Tibial nerve (tissue), 4 donors: Measurements from ENCODE around the gene TUBGCP2. TPM values are rescaled to one million over a fixed set of nuclear protein-coding genes. Genes with fewer than 3 reads are reported as not detected.

Experiments used
- DNase-seq, 2 donors: peaks; one replicate each; pipeline ENCODE4 v3.0.0-alpha.2; 2019; ENCODE audit warnings: low spot score in 2 of 2
- H3K27ac ChIP-seq, 4 donors: fragments of 200-600 bp; sonication (generic) in 3 of 4; one replicate each; pipeline ENCODE4 v1.5.1; 2017 to 2019; ENCODE audit warnings: mild to moderate bottlenecking in 1 of 4
- H3K27me3 ChIP-seq, 2 donors: fragments of 200-600 bp; sonication (generic) in 1 of 2; one replicate each; pipeline versions ENCODE4 v1.5.1 to v1.6.0; 2017 to 2019
- H3K36me3 ChIP-seq, 3 donors: fragments of 200-600 bp; sonication (generic); one replicate each; pipeline ENCODE4 v1.5.1; 2018 to 2019
- H3K4me1 ChIP-seq, 4 donors: fragments of 200-600 bp; sonication (generic) in 3 of 4; one replicate each; pipeline ENCODE4 v1.5.1; 2017 to 2019
- H3K4me3 ChIP-seq, 4 donors: fragments of 200-600 bp; sonication (generic) in 3 of 4; one replicate each; pipeline ENCODE4 v1.5.1; 2017 to 2019; ENCODE audit warnings: mild to moderate bottlenecking in 1 of 4, moderate library complexity in 1 of 4
- H3K9me3 ChIP-seq, 4 donors: fragments of 200-600 bp; sonication (generic) in 3 of 4; one replicate each; pipeline ENCODE4 v1.5.1; 2017 to 2019
- EP300 ChIP-seq, 2 donors: sonication (generic); formaldehyde crosslinking; IDR thresholded peaks; one replicate each; pipeline ENCODE4 v1.6.1; 2017; ENCODE audit warnings: antibody characterized with exemption in 2 of 2, mild to moderate bottlenecking in 1 of 2
- POLR2A ChIP-seq, 2 donors: fragments of 450-650 bp; IDR thresholded peaks; one replicate each; pipeline ENCODE4 v1.6.1; 2017; ENCODE audit warnings: antibody characterized with exemption in 2 of 2, mild to moderate bottlenecking in 2 of 2, moderate library complexity in 2 of 2
- WGBS, 2 donors: methylation state at CpG; one replicate each; pipeline ENCODE4 v1.1.5; 2018; 5-methylcytosine and 5-hydroxymethylcytosine counted together
- total RNA-seq, 4 donors: library from RNA; depleted of rRNA; stranded (reverse); fragments of >200 nt; gene quantifications; one replicate each; pipeline ENCODE4 v1.1.0, GENCODE V29; 2016
- TF ChIP-seq, protein P1 (sequence below), 5 experiments: fragments of 200-600 bp in 3 of 5; fragments of 450-650 bp in 2 of 5; sonication (generic) in 3 of 5; IDR thresholded peaks; one replicate each; pipeline ENCODE4 v1.5.1; 2016 to 2019; ENCODE audit warnings: antibody characterized with exemption in 5 of 5, mild to moderate bottlenecking in 3 of 5, moderate library complexity in 2 of 5

The TUBGCP2 gene
- total RNA-seq, 4 donors from 2014 or later = 35.8 to 73.5 (median 45.7) TPM

DNA sequence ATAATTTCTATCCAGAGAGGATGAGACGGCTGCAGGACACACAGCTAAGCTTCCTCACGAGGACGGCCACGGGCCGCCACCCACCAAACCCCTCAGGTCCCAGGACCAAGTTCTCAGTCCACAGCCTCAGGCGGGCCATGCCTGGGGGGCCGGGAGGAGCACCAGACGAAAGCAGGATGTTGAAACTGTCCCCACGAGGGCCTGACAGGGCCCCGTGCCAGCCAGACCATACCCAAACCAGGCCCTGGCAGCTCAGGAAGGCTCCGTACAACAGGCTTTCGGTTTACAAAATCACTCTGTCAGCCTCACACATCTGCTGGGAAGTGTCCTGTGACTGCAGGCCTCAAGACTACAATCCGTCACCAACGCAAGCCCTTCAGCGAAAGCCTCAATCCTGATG is 14.5 kb downstream of the TUBGCP2 start:
- DNase-seq = no peak
- 74 to 83% methylated on average over 15 of the region's 15 CpGs for WGBS, 2 donors
- Histone ChIP-seq H3K9me3 (no peaks in the 10 kb centered on the region), H3K27me3 (no peaks in the 10 kb centered on the region), H3K27ac (peak overlapping the region in 1 of 4 donors; percentile 54), H3K4me3 (no peak overlapping the region), H3K36me3 (peaks cover 5 to 89% (median 45%) of the 10 kb centered on the region in 3 donors), H3K4me1 (no peaks in the 10 kb centered on the region)
- TF ChIP-seq EP300 (IDR thresholded peaks at IDR 0.05) (peak in 1 of 2 donors; percentile 42), POLR2A (IDR thresholded peaks at IDR 0.05) (no peak)

DNA sequence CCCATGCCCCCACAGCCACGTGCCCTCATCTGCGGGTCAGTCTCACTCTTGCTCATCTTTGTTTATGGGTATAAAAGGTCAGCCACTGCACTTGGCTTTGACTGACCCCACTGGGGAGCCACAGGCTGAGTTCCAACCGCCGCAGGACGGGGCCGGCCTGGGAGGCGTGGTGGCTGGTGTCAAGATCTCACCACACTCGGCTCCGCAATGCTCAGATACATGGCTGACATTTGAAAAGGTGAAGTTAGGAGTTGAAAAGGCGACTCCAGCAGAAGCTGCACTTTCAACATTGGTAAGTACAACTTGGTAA is 14.9 kb downstream of the TUBGCP2 start:
- WGBS, 2 donors = 88 to 91% methylated on average over 10 of the region's 10 CpGs
- no peak for DNase-seq
- no peak overlapping the region for H3K4me3 ChIP-seq
- H3K4me1 ChIP-seq = no peaks in the 10 kb centered on the region
- H3K9me3 ChIP-seq = no peaks in the 10 kb centered on the region
- H3K36me3 ChIP-seq = peaks cover 7 to 89% (median 48%) of the 10 kb centered on the region in 3 donors
- no peaks in the 10 kb centered on the region for H3K27me3 ChIP-seq
- TF ChIP-seq, protein P1, sequence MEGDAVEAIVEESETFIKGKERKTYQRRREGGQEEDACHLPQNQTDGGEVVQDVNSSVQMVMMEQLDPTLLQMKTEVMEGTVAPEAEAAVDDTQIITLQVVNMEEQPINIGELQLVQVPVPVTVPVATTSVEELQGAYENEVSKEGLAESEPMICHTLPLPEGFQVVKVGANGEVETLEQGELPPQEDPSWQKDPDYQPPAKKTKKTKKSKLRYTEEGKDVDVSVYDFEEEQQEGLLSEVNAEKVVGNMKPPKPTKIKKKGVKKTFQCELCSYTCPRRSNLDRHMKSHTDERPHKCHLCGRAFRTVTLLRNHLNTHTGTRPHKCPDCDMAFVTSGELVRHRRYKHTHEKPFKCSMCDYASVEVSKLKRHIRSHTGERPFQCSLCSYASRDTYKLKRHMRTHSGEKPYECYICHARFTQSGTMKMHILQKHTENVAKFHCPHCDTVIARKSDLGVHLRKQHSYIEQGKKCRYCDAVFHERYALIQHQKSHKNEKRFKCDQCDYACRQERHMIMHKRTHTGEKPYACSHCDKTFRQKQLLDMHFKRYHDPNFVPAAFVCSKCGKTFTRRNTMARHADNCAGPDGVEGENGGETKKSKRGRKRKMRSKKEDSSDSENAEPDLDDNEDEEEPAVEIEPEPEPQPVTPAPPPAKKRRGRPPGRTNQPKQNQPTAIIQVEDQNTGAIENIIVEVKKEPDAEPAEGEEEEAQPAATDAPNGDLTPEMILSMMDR (IDR thresholded peaks at IDR 0.05) = no peak
- TF ChIP-seq EP300 (IDR thresholded peaks at IDR 0.05) (no peak), POLR2A (IDR thresholded peaks at IDR 0.05) (no peak)
- peak overlapping the region in 2 of 4 donors; percentile 54 to 60 for H3K27ac ChIP-seq

DNA sequence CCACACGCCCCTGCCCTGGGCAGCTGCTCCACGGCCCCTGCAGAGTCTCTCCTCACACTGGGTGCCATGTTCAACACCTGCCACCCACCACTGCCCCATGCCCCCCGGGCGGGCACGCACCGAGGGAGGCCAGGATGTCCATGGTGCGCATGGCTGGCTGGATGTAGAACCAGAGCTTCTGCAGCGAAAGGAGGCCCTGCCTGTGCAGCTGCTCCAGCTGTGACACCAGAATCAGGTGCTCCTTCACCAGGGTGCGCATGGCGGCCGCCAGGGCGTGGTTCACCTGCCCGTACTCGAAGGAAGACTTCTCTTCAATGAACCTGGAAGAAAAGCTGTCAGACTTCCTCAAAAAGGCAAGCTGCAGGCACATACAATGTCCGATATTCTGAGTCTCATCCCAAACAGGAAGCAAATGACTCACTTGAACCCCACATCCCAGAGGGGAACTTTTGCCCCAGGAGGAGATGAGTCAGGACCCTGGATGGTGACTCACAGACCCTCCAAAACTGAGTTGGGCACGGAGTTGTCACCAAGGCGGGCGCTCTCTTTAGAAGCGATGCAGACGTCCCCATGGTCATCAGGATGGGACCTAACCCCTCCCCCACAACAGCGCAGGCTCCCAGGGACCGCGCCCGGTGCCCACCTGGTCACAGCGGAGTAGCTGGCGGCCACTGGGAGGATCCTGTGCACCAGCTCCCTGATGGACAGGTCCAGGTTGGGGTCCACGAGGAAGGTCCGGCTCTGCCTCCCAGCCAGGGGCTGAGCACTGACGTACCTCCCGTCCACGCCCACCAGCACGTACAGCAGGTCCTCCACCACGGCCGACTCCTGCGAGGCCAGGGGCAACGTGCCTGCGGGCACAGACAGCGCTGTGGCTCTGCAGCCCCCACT is 15.5 kb downstream of the TUBGCP2 start:
- 88 to 92% methylated on average over 32 to 38 of the region's 38 CpGs for WGBS, 2 donors
- Histone ChIP-seq H3K9me3 (no peaks in the 10 kb centered on the region), H3K4me3 (no peak overlapping the region), H3K27ac (peak overlapping the region in 2 of 4 donors; percentile 60 to 70), H3K4me1 (no peaks in the 10 kb centered on the region), H3K36me3 (peaks cover 7 to 89% (median 48%) of the 10 kb centered on the region in 3 donors), H3K27me3 (no peaks in the 10 kb centered on the region)
- DNase-seq = no peak
- TF ChIP-seq, protein P1 (IDR thresholded peaks at IDR 0.05) = no peak
- peak in 1 of 2 donors; percentile 15 for TF ChIP-seq EP300 (IDR thresholded peaks at IDR 0.05)
- no peak for TF ChIP-seq POLR2A (IDR thresholded peaks at IDR 0.05)

DNA sequence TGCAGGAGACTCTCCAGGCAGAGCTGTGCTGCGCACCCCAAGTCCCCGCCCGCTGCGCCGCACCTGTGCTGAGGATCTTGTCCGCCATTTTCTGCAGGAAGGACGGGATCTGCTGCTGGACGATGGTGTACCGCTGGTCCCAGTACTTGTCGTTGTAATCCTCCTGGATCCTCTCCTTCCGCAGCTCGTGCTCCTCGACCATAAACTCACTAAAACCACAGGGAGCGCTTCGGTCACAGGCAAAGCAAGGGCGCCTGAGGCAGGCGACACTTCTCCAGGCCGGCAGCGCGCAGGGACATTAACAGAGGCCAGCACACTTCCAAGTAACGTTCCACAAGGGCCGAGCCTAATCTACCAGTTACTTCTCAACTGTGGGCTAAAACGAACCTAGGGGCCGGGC is 18.9 kb downstream of the TUBGCP2 start:
- no peaks in the 10 kb centered on the region for H3K4me1 ChIP-seq
- no peak for DNase-seq
- no peak overlapping the region for H3K27ac ChIP-seq
- peaks cover 2 to 89% (median 51%) of the 10 kb centered on the region in 3 donors for H3K36me3 ChIP-seq
- TF ChIP-seq POLR2A (IDR thresholded peaks at IDR 0.05) (no peak), EP300 (IDR thresholded peaks at IDR 0.05) (no peak)
- TF ChIP-seq, protein P1 (IDR thresholded peaks at IDR 0.05) = no peak
- H3K27me3 ChIP-seq = no peaks in the 10 kb centered on the region
- 91% methylated on average over 24 of the region's 24 CpGs for WGBS, 2 donors
- H3K4me3 ChIP-seq = no peak overlapping the region
- H3K9me3 ChIP-seq = no peaks in the 10 kb centered on the region

DNA sequence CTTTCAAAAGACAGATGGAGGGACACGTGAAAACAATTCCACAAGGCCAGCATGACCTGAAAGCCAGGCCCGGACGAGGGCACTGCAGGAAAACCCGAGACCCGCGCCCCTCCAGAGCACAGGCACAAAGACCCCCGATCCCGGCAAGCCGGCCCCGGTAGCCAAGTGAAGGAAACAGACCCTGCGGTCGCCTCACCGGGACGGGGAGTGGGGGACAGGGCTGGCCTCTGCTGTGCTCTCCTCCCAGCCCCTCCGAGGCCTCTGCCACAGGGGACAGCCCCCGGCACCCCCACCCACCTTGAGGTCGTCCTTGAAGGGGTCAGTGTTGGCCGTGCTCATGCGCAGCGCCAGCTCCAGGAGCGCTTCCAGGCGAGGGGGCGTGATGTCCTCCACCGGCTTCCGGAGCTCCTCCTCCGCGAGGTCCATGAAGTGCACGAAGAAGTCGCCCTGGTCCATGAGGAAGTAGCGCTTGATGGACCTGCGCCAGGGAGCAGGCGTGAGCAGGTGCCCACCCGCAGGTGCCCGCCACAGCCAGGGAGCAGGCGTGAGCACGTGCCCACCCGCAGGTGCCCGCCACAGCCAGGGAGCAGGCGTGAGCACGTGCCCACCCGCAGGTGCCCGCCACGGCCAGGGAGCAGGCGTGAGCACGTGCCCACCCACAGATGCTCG is 20.7 kb downstream of the TUBGCP2 start:
- TF ChIP-seq, protein P1 (IDR thresholded peaks at IDR 0.05) = no peak

More for the DNA sequence above, 20.7 kb downstream of the TUBGCP2 start:
- H3K4me1 ChIP-seq = no peaks in the 10 kb centered on the region
- DNase-seq = no peak
- 93% methylated on average over 42 of the region's 46 CpGs for WGBS, 2 donors
- no peaks in the 10 kb centered on the region for H3K27me3 ChIP-seq
- H3K9me3 ChIP-seq = no peaks in the 10 kb centered on the region
- peaks cover 4 to 89% (median 49%) of the 10 kb centered on the region in 3 donors for H3K36me3 ChIP-seq
- no peak overlapping the region for H3K27ac ChIP-seq
- no peak overlapping the region for H3K4me3 ChIP-seq
